HL-60/S4 (cell line): ENCODE results near the gene TXNDC5.
"Not testable (repeated sequence)": the region's sequence is repeated elsewhere in the genome, so short reads cannot be mapped to it uniquely, and the experiment has no call there.

Experiments
- in situ Hi-C: fragments of 300-500 bp; cut with MboI; formaldehyde crosslinking; loops from 2 replicates; pipeline ENCODE4 v1.14.3; 2022; ENCODE audit warnings: low sequenced_read_pairs

TXNDC5 gene

DNA sequence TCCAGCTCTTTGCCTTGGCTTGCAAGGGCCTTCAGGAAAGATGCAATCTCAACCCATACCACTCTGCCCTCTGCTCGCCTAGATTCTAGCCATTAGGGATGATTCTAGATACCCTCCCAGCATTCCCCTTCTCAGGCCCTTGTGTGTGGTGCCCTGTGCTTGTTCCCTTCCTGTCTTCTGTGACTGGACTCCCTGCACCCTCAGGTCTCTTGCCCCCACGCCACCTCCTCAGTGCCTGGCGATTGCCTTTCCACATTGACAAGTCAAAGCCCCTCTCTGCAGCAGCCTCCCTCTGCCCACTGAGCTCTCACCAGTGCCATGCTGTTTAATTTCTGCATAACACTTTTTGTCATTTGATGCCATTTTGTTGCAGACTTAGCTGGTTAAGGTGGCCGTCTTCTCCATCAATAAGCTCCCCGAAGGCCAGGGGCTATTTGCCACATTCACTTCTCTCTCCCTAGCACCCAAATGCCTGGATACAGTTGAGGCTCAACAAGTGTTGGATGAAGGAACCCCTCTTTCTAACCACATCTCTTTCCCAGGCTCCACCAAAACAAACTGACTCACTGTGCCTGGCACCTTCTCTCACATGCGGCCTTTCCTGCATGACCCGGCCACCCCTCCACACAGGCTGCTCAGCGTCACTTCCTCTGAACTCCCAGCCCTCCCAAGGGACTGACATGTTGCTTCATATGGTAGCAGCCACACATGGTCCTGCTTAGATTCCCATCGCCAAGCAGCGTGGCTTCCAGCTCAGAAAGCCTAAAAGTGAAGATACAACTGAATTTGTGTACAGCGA, 4.6 kb upstream of the TXNDC5 start:
- in situ Hi-C loops, result no loop called here

DNA sequence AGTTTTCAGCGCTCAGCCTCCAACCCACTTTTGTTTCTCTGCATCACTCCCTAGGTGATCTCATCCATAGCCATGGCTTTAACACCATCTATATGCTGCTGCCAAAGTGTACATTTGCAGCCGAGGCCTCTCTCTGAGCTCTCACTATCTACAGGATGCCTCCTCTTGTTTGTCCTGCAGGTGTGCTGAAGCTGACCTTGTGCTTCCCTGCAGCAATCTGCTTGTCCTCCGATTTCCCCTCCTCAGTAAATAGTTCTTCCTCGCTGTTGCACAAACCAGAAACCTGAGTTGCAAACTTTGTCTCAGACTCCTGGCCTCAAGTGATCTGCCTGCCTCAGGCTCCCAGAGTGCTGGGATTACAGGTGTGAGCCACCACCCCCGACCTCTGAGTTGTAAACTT, 3.7 kb upstream of the TXNDC5 start:
- in situ Hi-C loops, result no loop called here

DNA sequence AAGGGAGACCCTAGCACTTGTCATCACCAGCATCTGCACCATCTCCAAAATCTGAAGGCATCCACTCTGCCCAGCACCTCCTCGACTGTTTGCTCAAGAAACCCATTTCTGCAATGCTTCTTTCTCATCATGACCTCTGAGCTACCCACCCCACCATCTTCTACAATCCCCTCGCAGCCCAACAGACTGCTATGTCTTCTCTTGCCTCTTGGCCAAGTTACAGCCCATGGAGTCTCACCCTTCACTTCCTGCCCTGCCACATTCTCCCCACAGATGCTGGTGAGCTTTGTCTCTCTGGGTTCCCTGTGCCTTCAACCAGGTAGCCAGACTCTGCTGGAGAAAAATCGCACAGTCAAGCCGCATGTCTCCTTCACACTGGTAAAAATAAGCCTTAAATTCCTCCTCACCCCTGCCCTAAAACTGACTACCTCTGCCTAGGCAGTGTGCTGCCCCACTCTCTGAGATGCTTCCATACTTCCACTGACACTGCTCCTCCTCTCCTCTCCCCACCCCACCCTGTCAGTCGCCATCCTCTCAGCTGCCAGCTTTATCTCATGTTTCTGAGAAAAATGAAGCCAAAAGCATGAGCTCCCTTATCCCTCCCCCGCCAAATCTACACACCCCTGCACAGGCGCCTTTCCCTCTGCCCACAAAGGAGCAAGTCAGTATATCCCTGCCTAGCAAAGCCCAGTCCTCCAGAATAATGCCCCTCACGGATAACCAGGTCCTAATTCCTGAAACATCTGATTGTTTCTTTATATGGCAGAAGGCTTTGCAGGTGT, 2.3 kb upstream of the TXNDC5 start:
- in situ Hi-C loops, result no loop called here

DNA sequence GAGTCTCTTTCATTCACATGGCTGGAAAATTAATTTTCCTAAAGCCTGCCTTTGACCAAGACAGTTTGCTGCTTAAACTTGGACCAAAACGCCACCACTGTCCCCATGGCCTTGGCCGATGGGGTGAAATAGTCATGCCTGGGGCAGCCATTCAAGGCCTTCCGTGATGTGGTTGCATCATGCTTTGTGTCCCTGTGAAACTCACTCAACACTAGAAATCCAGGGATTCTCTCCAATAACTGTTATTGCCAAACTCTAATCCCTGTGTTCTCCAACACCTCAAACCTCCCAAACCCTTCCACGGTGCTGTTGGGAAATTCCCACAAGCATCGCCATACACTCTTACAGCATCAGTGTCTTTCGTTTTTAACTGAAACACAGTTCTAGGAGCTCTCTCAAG, 1.4 kb upstream of the TXNDC5 start:
- in situ Hi-C loops, result no loop called here

DNA sequence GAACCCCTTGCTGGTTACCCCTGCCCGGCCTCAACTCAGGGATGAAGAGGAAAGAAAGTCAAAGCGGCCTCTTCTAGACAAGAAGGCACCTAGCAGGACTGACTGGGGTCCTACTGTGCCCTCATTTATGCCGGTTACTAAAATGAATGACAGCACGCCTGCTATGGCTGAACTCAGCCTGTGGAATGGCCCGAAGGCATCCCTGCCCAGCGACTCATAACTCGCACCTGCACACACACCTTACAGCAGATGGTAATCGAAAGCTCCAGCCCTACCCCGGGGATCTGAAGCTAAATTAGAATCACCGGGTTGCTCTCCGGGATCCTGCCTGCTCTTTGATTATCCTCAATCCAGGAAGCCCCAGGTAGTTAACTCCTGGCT, 747 bp upstream of the TXNDC5 start:
- in situ Hi-C loops, result no loop called here

DNA sequence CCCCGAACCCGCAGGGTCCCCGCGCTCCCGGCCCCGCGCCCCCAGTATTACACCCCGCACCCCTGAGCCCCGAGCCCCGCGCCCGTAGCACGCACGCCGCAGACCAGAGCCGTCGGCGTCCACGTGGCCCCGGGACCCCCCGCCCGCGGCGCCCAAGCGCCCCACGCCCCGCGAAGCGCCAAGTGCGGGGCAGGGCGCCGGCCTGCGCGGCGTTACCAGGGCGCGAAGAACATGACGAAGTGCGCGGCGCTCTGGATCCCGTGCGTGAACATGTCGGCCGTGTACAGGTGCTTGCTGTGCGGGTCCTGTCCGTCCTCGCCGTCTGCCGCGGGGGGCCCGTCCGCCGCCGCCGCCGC, 312 bp downstream of the TXNDC5 start:
- in situ Hi-C loops, result no loop called here

DNA sequence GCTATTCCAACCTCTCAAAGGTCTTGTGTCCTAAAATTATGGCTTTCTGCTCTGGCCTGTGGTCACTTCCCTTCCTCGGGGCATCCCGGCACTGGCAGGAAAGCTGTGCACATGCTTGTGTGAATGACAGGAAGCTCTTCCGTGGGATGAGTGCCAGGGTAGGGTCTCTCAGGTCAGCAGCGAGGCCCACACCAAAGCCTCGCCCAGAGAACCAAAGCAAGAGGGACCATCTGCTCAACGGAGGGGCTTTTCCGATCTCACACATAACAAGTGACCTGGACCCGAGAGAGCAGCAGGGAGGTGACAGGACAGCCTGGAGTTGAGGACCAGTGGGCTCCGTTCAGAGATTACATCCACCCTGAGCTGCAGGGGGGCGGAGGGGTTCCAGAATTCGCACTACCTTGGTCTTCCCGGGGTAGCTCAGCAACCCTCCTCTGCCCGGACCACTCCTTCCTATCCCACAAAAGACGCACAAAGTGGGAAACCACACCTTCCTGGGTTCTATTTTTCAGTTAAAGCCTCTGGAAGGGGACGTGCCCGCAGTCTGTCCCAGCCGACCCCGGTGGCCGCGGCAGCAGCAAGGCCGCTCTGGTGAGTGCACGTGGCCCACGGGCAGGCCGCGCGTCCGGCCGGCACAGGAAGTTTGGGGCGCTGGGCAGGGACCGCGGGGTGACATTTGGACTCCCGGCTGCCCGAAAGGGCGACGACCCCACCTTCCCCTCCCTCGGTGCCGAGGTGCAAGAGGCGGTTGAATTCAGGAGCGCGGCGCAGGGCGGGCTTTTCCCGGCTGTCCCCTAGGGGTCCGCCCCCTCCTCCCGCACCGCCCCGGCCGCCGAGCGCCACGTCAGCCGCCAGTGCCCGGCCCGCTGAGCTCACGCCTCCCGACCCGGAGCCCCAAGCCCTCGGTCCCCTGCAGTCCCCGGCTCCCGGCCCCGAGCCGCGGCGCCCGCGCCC, 988 bp downstream of the TXNDC5 start:
- in situ Hi-C loops, result no loop called here

DNA sequence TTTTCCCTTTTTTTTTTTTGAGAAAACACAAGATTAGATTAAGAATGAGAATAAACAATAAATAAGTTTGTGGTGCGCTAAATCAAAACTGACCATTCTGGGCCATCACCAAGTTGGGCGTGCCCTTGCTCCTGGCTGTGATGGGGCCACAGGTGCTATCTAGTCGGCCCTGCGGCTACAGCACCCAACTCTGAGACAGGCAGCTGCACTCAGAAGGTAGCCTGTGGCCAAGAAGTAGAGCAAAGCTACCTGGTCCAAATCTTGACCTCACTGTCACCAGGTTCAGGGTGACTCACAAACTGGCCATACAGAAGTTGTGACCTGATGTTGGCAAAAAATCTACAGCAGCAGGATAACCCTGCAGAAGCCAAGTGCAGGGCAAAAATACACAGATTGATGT, 3.4 kb downstream of the TXNDC5 start:
- in situ Hi-C loops, result no loop called here

DNA sequence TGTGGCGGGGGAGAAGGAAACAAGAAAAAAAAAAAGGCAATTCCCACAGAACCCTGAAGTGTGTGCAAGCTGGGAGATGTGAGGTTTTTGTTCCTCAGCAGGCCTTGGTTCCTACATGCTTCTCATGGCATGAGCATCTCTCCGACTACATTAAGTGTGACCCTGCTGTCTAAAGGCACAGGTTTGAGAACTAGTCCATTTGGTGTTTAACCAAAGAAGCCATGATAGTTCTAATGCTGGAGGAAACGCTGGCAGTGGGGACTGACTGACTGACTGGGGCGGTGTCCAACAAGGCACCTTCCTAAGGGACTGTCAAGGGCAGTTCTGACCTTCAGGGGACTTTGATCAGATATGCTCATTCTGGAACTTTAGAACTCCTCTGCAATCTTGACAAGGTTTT, 3.8 kb downstream of the TXNDC5 start:
- in situ Hi-C loops, result no loop called here

DNA sequence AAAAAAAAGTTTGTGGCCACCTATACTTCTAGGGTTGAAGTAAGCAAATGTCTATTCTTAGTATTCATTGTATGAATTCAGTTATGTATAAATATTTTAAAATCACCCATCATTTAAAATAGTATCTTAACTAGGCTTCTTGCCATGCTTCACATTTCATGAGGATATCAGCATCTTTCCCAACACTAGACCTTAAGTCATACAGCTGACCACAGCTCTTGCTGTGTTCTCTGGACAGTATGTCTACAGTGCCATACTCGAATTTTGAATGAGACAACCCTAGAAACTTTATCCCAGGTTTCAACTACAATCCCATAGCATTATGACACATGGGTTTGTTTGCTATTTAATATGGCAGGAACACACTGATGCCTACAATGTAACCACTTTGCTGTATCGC, 5.2 kb downstream of the TXNDC5 start:
- in situ Hi-C loops, result no loop called here

DNA sequence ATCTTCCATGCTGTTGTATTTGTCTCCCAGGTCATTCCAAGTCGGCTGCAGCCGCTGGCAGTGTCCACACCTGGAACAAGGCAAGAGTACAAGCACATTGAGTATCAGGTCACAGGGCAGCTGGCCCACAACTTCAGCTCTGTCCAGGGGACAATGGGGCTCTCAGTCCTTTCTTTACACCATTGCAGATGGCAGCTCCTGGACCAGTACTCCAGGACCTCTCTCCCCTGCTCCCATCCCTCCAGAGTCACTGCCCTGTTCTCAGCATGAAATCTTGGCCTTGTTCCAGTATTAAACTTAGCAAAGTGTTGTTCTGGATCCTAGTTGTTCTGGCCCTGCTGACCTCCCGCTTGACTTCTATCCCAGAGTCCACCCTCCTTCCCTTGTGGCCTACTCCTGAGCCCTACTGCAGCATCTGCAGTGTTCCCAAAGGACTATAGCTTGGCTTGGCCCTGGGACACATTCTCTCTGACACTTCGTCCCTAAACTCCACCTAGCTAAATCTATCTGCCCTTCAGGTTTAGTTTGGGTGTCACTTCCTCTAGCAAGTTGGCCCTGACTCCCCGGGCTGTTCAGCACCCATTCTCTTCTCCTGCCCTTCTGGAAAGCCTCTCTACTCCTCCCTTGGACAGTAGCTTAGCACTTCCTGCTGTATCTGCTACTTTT, 5.8 kb downstream of the TXNDC5 start:
- in situ Hi-C loops, result no loop called here

DNA sequence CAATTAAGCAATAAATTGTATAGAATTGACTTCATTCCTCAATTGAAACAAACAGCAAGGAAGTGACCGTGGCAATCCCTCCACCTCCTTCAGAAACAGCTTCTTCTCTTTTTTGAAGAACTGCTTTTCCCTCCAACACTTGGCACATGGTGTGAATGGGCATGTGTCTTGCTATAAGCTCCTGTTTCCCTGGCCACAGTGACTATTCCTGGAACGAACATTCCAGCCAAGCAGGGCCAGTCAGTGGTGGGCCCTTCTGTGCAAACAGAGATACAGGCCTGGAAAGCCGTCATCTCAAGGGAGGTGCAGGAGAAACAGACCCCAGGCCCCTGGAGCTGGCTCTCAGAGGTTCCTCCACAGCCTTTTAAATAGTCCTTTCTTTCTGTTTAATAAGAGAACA, 6.9 kb downstream of the TXNDC5 start:
- in situ Hi-C loops, result no loop called here

DNA sequence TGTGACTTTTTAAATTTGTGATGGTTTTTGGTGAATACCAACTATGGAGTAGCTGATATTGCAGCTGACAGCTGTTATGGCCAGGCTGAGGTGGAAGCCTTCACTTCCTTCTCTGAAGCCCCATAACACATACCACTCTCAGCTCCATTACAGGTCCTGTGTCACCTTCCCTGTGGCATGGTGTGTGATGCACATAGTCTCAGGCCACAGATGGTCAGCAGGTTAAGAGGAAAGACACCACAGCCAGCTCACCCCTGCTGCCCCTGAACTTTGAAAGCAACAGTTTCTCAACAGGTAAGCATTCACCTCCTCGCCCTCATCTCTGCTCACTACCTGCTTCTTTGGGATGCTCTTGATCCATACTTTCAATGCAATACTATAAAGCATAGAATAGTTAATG, 7.7 kb downstream of the TXNDC5 start:
- in situ Hi-C loops, result no loop called here

DNA sequence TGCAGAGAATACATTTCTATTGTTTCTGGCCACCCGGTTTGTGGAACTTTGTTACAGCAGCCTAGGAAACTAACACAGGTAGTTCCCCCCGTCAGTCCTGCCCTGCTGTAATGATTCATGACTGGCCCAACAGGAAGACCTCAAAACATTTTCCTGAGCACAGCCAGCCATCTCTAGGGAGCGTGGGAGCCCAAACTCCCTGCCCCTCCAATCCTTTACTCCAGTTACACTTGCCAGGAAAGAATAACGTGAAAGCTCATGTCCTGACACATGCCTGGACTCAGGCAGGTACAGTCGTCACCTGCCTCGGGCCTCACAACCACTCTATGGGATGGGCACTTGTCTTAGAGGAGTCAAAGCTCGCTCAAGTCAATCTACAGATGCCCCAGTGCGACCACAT, 8.4 kb downstream of the TXNDC5 start:
- in situ Hi-C loops, result no loop called here

DNA sequence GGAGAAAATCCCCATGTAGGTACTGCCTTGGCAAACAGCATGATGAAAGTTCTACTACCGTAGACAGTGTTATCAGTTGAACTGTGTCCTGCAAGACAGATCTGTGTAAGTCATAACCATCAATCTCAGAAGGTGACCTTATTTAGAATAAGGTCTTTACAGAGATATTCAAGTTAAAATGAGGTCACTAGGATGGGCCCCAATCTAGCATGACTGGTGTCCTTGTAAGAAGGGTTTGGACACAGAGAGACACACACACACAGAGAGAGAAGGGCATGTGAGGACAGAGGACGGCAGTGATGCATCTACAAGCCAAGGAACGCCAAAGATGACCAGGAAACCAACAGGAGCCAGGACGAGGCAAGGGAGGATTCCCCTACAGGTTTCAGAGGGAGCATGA, 8.8 kb downstream of the TXNDC5 start:
- in situ Hi-C loops, result no loop called here

DNA sequence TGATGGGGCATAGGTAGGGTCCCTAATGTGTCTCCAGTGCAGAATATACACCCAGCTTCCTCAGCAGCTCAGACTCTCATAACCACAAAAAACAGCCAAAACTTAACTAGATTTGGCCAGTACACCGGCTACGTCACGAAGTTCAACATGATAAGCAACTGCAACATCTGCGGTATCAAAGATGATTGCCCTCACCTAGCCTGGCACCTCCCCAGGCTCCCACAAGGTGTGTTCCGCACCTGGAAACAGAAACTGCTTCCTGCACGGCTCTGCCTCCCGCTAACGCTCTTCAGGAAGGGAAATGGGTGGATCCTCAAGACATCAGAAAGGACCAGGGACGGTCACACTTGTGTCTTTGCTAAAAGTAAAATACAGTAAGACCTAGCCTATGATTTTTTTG, 9.5 kb downstream of the TXNDC5 start:
- in situ Hi-C loops, result no loop called here

DNA sequence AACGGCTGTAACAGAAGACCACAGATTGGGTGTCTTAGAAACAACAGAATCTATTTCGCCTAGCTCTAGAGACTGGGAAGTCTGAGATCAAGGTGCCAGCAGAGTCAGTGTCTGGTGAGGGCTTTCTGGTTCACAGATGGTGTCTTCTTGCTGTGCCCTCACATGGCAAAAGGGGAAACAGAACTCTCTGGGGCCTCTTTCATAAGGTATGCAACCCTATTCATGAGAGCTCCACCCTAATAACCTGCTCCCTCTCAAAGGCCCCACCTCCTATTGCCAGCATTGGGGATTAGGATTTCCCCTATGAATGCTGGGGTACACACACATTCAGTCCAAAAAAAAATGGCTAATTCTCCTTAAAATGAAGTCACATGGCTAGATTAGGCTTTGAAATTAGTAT, 10.0 kb downstream of the TXNDC5 start:
- in situ Hi-C loops, result no loop called here

DNA sequence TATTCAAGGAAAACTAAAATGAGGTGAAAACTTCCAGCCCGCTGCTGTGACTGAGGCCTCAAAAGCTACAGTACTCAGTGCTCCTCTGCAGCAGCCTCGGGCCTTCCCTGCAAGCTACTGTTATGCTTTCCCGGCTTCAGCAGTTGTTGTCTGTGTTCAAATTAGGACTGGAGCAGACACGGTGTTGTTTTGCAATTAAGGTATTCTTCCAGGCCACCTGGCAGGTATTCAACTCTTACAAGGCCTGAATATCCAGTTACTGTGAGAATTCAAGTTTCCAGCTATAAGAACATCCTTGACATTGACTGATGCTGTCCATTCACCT, 10.7 kb downstream of the TXNDC5 start:
- in situ Hi-C loops, result no loop called here

DNA sequence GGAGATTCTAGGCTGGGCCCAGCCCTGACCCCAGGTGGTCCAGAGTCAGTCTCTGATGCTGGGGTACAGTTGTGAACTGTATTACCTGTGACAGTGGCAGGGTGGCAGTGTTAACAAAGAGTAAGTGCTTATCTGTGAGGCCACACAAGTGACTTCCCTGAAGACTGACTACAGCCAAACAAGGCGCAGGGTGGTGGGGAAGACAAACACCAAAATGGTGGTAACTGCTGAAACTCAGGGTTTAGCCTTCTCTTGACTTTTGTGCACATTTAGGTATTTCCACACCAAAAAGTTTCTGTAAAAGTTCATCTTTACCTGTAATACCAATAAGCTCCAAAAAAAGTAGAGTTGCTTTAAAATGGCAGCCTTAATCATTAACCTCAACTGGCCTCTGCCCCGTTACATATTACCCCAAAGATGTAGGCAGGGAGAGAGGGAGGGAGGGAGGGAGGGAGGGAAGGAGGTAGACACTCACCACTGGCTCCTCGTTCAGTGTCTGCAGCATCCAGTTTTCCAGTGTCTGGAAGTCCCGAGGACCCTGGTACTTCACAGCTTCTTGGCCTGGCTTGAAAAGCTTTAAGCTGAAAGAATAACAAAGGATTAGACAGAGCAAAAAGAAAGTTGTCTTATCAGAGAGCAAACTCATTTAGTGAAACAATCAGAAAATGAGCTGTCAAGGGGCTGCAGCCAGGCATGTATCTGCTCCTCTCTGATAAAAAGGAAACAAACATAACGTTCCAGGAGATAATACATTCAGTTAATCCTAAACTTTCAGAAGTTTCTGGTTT, 11.3 kb downstream of the TXNDC5 start:
- in situ Hi-C loops, result no loop called here

DNA sequence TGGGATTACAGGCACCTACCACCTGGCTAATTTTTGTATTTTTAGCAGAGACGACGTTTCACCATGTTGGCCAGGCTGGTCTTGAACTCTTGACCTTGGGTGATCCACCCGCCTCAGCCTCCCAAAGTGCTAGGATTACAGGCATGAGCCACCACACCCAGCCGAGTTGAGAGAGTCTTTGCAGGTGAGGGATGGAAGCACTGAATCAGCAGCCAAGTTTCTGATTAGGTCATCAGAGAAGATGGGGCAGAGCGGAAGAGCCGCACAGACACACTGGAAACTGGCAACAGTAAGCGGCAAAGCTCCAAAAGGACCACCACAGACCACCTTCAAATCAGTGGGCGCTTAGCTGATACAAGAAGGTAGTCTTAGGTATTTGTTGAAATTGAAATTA, 12.4 kb downstream of the TXNDC5 start:
- in situ Hi-C loops, result not testable (repeated sequence)
